ENCODE data around the gene SYT15.

SYT15 gene

GRCh38 chr10:46544989-46545791, 33.7 kb upstream of the SYT15 start:
- peak; percentile 18 for DNase-seq

DNA sequence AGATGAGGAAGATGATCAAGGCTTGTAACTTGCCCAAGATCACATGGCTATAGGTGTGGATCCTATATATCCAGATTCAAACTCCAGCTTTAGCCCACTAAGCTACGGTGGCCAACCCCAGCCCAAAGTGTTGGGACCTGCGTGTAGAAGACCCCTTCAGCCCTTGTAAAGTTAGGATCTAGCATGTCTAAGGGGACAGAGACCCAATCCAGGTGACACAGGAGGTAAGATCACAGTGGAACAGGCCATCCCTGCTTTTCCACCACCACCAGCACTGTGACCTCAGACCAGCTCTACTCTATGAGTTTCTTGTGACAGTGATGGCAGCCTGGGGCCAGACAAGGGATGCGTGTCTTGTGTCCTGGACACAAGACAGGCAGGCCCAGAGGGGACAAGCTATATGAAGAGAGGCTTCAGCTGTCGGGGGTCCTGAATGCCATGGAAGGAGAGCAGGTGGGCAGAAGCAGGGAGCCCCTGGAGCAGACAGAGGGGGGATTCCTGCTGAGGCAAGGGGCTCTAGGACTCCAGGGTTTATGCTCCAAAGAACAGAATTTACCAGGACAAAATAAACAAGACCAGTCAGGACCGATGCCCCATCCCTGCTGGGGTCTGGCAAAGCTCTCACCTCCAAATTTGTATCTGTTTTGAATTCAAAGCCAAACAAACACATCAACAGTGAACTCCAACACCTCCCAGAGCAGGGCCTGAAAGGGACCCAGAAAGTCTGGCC, 32.9 kb upstream of the SYT15 start:
- peak; percentile 16 for DNase-seq

DNA sequence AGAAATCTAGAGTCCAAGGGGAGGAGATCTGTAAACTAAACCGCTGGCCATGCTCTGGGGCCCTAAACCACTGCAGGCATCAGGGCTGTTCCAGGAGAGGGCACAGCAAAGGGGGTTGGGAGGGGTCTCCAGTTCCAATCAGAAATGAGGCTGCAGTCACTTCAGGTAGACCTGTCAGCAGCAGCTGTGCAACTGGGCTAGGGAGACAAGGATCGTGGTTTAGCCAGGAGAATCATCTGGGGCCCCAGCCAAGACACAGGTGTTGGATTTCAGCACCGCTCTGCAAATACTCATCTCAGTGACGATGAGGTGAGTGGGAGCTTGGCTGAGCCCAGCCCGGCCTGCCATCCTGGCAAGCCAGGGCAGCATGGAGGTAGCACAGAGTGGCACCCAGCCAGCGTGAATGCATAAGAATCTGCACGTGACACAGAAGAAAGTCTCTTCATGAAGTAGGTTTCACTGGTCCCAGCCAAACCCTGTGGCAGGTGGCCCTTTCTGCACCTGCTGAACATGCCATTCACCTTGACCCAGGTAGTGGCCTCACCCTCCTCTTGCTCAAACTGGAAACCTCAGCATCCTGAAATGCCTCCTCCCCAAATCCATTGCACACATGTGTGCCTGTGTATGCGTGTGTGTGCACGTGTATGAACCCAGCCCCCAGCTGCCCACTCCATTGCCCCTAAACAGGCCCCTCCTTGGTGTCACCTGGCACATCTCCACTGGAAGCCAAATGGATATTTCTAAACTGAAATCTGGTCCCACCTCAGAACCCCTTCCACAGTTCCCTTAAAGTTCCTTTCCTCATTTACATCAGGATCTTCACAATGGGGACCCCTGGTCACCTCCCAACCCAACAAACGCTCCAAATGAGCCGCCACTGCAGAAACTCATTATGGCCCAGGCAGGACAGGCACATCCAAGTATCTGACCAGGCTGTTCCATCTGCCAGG, 32.1 kb upstream of the SYT15 start:
- DNase-seq, result peak; percentile 16

DNA sequence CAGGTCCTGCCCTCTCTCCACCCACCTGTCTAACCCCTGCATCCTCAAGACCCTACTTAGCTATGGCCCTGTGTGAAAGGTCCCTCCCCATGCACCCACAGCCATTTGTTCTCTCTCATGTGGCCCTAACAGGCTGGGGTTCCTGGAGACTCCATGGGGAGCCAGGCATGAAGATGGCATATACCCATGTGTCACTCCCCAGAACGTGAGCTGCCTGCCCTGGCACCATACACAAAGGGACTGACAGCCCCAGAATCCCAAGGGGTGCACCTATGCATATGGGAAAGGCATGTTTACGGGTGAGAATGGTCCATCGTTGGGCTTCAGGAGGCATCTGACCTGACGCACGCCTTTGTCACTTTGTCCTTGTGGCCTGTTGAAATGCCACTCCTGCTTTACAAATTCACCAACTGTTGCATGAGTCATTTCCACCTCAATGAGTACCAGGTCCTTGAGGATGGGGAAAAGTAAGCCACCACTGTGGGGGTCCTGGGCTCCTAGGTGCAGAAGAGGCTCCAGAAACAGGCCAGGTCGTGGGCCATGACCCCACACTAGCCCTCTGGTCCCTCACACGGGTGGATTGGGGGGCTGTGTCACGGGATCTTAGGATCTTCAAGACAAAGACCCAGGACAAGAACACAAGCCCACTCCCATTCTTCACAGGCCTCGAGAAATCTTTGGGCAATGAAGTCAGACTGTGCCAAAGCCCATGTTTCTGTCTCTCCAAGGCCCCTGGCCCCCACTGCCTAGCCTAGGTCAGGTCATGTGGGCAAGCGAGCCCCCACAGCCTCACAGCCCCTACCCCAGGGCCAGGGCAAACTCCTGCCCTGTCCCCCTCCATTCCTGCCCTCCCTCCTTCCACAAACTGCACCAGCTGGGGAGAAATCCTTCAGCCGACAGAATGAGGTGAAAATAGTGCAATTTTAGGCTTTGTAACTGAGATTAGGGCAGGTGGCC, 31.1 kb upstream of the SYT15 start:
- DNase-seq, result peak; percentile 16

GRCh38 chr10:46548498-46549090, 30.3 kb upstream of the SYT15 start:
- no peak for DNase-seq

DNA sequence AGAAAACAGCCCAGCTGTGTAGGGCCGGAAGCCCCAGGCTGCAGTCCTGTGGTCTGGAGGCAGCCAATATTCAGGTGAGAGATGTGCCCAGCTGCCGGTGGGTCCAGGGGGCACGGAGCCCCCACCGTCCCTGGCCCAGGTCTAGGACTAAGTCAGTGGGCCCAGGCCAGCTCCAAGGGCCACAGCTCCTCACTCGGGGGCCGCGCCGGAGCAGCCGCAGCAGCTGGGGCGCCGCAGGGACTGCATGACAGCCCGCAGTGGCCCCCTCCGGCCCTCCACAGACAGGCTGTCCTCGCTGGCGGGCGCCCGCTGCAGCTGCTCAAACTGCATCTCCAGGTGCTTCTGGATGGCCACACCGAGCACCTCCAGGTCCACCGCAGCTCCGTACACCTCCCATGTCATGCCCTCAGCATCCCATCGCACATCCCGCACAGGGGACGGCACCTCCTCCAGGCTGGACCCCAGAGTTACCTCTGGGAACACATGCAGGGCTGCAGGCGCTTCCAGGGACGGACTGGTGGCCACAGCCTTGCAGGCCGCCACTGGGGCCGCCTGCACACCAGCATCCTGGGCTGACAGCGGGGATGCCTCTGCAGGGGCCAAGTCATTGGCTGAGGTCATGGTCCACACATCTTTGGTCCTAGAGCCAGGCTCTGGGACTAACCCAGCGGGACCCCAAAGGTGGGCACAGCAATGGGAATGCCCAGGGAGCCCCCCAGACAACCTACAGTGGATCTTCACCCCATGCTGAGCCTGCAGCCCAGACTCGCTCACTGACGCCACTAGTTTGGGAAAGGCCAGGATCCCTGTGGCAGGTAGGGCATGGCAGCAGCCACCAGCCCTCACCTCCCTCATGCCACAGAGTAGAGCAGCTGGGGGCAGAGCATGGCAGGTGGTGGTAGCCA, 29.5 kb upstream of the SYT15 start:
- peak; percentile 15 for DNase-seq

- peak; percentile 17 for DNase-seq
These were observed 28.7 kb upstream of the SYT15 start for GRCh38 chr10:46550076-46550790.

GRCh38 chr10:46550795-46551700, 27.9 kb upstream of the SYT15 start:
- DNase-seq, result peak; percentile 17

DNA sequence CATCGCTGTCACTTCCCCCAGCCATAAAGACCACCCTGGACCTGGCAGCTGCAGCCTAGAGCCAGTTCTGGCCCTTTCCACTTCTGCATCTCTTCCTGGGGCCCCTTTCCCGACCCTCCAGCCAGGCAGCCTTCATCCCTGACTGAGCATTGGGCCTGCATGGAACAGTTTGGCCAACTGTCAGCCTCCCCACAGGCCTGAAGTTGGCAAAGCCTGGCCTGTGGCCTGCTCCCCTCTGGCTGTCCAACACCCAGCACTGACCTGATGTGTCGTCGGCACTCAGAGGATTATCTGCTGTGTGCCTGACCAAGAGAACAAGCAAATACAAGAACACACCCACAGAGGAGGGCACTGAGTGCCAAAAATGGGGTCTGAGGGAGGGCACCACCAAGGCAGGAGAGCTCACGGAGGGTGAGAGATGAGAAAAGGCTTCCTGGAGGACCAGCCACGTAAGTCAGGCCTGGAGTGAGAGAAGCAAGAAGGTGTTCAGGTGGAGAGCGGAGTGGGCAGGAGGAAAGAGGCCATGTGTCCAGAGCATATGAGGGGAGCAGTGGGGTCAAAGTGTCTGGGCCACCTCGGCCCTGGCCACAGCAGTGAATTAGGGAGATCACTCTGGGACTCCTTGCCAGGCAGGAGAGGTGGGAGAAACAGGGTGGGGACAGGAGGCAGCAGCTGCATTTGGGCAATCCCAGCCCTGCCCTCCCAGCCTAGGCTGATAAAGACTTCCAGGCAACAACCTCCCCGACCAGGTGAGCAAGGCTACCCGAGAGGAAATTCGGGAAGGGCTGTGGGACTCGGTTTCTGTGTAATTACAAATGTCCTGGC, 27.0 kb upstream of the SYT15 start:
- DNase-seq, result no peak

GRCh38 chr10:46552526-46553237, 26.2 kb upstream of the SYT15 start:
- no peak for DNase-seq

GRCh38 chr10:46553238-46554049, 25.5 kb upstream of the SYT15 start:
- DNase-seq, result peak; percentile 18

GRCh38 chr10:46554166-46554781, 24.7 kb upstream of the SYT15 start:
- peak; percentile 15 for DNase-seq

GRCh38 chr10:46555366-46555712, 23.6 kb upstream of the SYT15 start:
- no peak for DNase-seq

DNA sequence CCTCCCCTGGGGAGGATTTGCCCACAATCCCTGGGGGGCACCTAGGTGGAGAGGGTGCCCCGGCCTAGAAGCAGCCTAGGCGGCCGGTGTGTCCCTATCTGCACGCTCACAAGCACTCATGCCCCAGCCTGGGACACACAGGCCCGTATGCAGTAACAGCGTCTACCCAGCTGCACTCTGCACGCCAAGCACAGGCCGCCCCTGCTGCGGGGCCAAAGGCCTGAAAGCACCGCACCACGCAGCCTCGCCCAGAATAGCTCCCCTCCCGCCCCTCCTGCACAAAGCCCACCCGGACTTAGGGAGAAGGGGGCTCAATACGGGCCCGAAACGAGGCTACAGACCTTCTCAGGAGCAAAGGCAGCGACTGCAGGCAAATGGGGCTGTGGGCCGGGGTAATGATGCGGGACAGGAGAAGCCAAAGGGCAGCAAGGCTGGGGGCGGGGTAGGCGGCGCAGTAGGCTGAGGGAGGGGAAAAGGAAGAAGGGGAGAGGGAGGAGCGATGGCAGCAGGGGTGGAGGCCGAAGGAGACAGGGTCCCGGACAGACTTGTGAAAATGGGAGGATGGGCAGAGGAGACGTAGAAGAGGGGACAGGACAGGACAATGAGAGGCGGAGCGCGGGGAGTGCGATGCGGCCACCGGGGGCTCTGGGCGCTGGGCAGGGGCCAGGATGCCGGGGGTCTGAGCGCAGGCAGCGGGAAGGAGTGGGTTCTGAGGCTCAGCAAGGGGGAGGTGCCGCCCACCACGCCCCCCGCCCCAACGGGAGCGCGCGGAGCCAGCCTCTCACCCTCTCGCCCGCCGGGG, 23.0 kb upstream of the SYT15 start:
- DNase-seq, result no peak
